OCI-LY3 (cell line): Measurements from ENCODE around the gene PACSIN2.
"Not testable (repeated sequence)": the region's sequence is repeated elsewhere in the genome, so short reads cannot be mapped to it uniquely, and the experiment has no call there.

Experiments used
- H2AFZ ChIP-seq: fragments of 200-600, 300-600 bp; shearing (Covaris generic); 2 replicates; pipeline ENCODE4 v1.6.0; 2014; ENCODE audit warnings: antibody characterized with exemption, low read depth, low read length
- H3K27ac ChIP-seq: fragments of 200-600, 300-600 bp; sonication (generic); 2 replicates; pipeline ENCODE4 v1.5.1; 2014; ENCODE audit warnings: mild to moderate bottlenecking, low read length, moderate library complexity, mixed read lengths
- H3K27me3 ChIP-seq: fragments of 200-600, 300-600 bp; sonication (generic); 2 replicates; pipeline ENCODE4 v1.6.1; 2014; ENCODE audit warnings: low read depth, low read length, mixed read lengths
- H3K36me3 ChIP-seq: fragments of 200-600, 300-600 bp; sonication (generic); replicated peaks from 2 replicates; pipeline ENCODE3; 2014; ENCODE audit warnings: low read depth, low read length, mixed read lengths
- H3K4me1 ChIP-seq: fragments of 300-600, 200-600 bp; sonication (generic); 2 replicates; pipeline ENCODE4 v1.6.1; 2014; ENCODE audit warnings: low read length, mixed read lengths
- H3K4me2 ChIP-seq: fragments of 200-600, 300-600 bp; sonication (generic); 2 replicates; pipeline ENCODE4 v1.6.1; 2014; ENCODE audit warnings: low read length, mixed read lengths
- H3K4me3 ChIP-seq: fragments of 300-600, 200-600 bp; sonication (generic); 2 replicates; pipeline ENCODE4 v1.5.1; 2014; ENCODE audit warnings: antibody characterized with exemption, mild to moderate bottlenecking, low read length, moderate library complexity
- H3K79me2 ChIP-seq: fragments of 300-600, 200-600 bp; shearing (Covaris generic); 2 replicates; pipeline ENCODE4 v1.6.1; 2014; ENCODE audit warnings: mild to moderate bottlenecking, low read length, mixed read lengths
- H3K9ac ChIP-seq: fragments of 300-600, 200-600 bp; shearing (Covaris generic); 2 replicates; pipeline ENCODE4 v1.6.0; 2014; ENCODE audit warnings: mild to moderate bottlenecking, low read length, moderate library complexity
- H3K9me3 ChIP-seq: fragments of 200-600, 300-600 bp; shearing (Covaris generic); 2 replicates; pipeline ENCODE4 v1.6.1; 2014; ENCODE audit warnings: low read length, mixed read lengths; ENCODE audit not compliant: insufficient read depth
- H4K20me1 ChIP-seq: fragments of 200-600, 300-600 bp; sonication (generic); 2 replicates; pipeline ENCODE4 v1.6.1; 2016; ENCODE audit warnings: low read length, mixed read lengths; ENCODE audit not compliant: insufficient read depth
- CTCF ChIP-seq: fragments of 200-600, 300-600 bp; sonication (generic); IDR thresholded peaks from 2 replicates; pipeline ENCODE4 v1.5.1; 2014; ENCODE audit warnings: antibody characterized with exemption, low read length, low read depth
- EZH2phosphoT487 ChIP-seq: fragments of 200-600 bp; shearing (Covaris generic); IDR thresholded peaks from 2 replicates; pipeline ENCODE4 v1.6.1; 2018; ENCODE audit warnings: antibody characterized with exemption, mixed run types, low read depth

PACSIN2 gene

GRCh38 chr22:42922374-42923191 is 92.4 kb downstream of the PACSIN2 start:
- Histone ChIP-seq H3K36me3 (no peaks in the 10 kb centered on the region), H3K4me2 (peak overlapping the region; percentile 57), H2AFZ (no peak overlapping the region), H3K27ac (peak overlapping the region; percentile 14; the same call in 1 of the 2 replicates), H3K9me3 (no peaks in the 10 kb centered on the region), H3K9ac (0 out of 2 replicates have a peak overlapping the region, but pooled peaks have one; percentile 13), H4K20me1 (no peaks in the 10 kb centered on the region), H3K4me3 (0 out of 2 replicates have a peak overlapping the region, but pooled peaks have one; percentile 3), H3K27me3 (no peaks in the 10 kb centered on the region), H3K4me1 (peaks cover 19% of the 10 kb centered on the region), H3K79me2 (peaks cover 45% of the 10 kb centered on the region)
- TF ChIP-seq EZH2phosphoT487 (no peak), CTCF (no peak)

- Histone ChIP-seq H3K27ac (no peak overlapping the region), H3K9me3 (no peaks in the 10 kb centered on the region), H3K79me2 (peaks cover 51% of the 10 kb centered on the region), H3K4me2 (no peak overlapping the region), H3K9ac (no peak overlapping the region), H2AFZ (no peak overlapping the region), H4K20me1 (peaks cover 6% of the 10 kb centered on the region), H3K27me3 (no peaks in the 10 kb centered on the region), H3K4me3 (no peak overlapping the region), H3K36me3 (no peaks in the 10 kb centered on the region), H3K4me1 (peaks cover 19% of the 10 kb centered on the region)
- no peak for TF ChIP-seq CTCF
- TF ChIP-seq EZH2phosphoT487, result no peak
Measured at GRCh38 chr22:42920101-42920820, 94.7 kb downstream of the PACSIN2 start.

- Histone ChIP-seq H3K27me3 (no peaks in the 10 kb centered on the region), H3K4me2 (no peak overlapping the region), H3K4me1 (peaks cover 19% of the 10 kb centered on the region), H4K20me1 (peaks cover 15% of the 10 kb centered on the region), H3K4me3 (no peak overlapping the region), H3K27ac (no peak overlapping the region), H3K79me2 (peaks cover 56% of the 10 kb centered on the region), H3K9me3 (no peaks in the 10 kb centered on the region), H3K36me3 (no peaks in the 10 kb centered on the region), H3K9ac (no peak overlapping the region), H2AFZ (no peak overlapping the region)
- TF ChIP-seq EZH2phosphoT487 (no peak), CTCF (no peak)
Measured at GRCh38 chr22:42919199-42919598, 95.8 kb downstream of the PACSIN2 start.

GRCh38 chr22:42918500-42918899 is 96.4 kb downstream of the PACSIN2 start:
- no peak overlapping the region for H3K9ac ChIP-seq
- H3K4me2 ChIP-seq, result no peak overlapping the region
- no peaks in the 10 kb centered on the region for H3K9me3 ChIP-seq
- no peaks in the 10 kb centered on the region for H3K27me3 ChIP-seq
- no peaks in the 10 kb centered on the region for H3K36me3 ChIP-seq
- peaks cover 21% of the 10 kb centered on the region for H4K20me1 ChIP-seq
- peaks cover 60% of the 10 kb centered on the region for H3K79me2 ChIP-seq
- H3K27ac ChIP-seq, result no peak overlapping the region
- TF ChIP-seq CTCF, result no peak
- no peak for TF ChIP-seq EZH2phosphoT487
- peaks cover 12% of the 10 kb centered on the region for H3K4me1 ChIP-seq
- H2AFZ ChIP-seq, result no peak overlapping the region
- H3K4me3 ChIP-seq, result no peak overlapping the region

GRCh38 chr22:42917358-42917757 is 97.6 kb downstream of the PACSIN2 start:
- not testable (repeated sequence) for H3K4me1 ChIP-seq, H3K9ac ChIP-seq, H3K36me3 ChIP-seq, H3K27ac ChIP-seq, H3K4me2 ChIP-seq, H3K9me3 ChIP-seq, H3K27me3 ChIP-seq, H3K4me3 ChIP-seq, H2AFZ ChIP-seq
- Histone ChIP-seq H3K79me2 (peaks cover 61% of the 10 kb centered on the region), H4K20me1 (peaks cover 28% of the 10 kb centered on the region)
